Left lobe of liver (tissue), 2 donors: Measurements from ENCODE around the gene FAM131A. TPM values are rescaled to one million over a fixed set of nuclear protein-coding genes. Genes with fewer than 3 reads are reported as not detected.

Experiments used
- ATAC-seq: fragments of 200-7000 bp; cut with Tn5 transposase; one replicate; pipeline ENCODE4 v1.9.1; 2020; ENCODE audit warnings: mild to moderate bottlenecking, moderate library complexity
- DNase-seq: peaks from one replicate; pipeline ENCODE4 v3.0.0-alpha.2; 2020; ENCODE audit warnings: low spot score
- total RNA-seq: library from RNA; stranded (reverse); gene quantifications from one replicate; pipeline ENCODE4 v1.2.1, GENCODE V29; 2021
- donor health status: DM: no; HTN: no; CAD: no; lungs with moderate emphysema.
- donor health status: DM: no; HTN: yes; CAD: no.

FAM131A gene
- total RNA-seq, 1 donor from 2014 or later = 2.5 TPM

DNA sequence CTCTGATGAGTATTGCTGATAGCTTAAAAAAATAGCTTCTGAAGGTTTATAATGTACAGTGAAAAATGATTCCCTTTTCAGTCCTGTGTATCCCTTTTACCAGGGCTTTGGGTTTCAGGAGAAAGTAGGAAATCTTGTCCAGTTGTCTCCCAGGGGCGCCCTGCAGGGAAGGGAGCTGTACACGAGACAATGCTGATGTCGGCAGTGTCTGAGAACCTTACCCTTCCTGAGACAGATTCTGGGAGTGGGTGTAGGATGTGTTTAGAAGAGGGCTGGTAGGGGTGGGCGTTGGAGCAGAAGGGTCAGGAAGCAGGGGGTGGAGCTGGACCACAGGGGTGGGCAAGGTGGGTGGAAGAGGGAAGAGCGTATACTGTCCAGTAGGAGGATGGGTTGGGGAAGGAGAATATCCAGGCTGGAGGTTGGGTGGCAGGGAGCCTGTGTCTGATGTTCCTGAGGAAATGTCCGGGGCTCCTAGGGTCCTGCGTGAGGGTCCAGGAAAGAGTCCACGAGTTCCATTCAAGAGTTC is 35.0 kb downstream of the FAM131A start:
- ATAC-seq (no peak), DNase-seq (no peak)

DNA sequence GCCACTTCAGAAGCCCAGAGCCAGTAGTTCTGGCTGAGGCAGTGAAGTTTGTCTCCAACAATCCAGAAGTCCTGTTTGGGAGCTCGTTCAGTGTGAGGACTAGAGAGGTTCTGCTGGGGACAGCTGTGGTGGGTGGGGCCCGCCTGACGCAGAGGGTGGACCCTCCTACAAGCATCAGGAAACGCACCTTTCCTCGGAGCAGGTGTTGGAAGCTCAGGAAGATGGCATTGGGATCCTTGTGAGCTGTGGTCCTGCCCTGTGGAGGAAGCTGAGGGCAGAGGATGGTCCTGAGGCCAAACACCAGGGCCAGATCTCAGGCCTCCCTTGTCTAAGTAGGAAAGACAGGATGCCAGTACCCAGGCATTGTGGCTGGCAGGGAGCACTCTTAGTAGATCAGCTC is 35.5 kb downstream of the FAM131A start:
- DNase-seq (no peak), ATAC-seq (no peak)

DNA sequence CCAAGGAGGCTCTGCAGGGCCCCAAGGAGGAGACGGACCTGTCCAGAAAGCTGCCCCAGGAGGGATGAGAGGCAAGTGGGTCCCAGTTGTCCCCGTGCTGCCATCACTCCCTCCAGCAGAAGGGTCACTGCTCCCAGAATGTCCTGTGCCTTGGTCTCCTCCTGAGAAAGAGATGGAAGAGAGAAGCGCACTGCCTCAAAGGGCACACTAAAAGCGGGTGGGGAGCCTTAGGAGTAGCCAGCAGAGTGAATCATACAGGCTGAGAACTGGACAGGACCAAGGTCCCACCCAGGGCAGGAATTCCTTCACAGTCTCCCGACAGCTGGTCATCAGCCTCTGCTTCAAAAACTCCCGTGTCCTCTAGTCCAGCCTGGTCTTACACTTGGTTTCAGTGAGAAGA is 36.0 kb downstream of the FAM131A start:
- no peak for DNase-seq
- no peak for ATAC-seq

DNA sequence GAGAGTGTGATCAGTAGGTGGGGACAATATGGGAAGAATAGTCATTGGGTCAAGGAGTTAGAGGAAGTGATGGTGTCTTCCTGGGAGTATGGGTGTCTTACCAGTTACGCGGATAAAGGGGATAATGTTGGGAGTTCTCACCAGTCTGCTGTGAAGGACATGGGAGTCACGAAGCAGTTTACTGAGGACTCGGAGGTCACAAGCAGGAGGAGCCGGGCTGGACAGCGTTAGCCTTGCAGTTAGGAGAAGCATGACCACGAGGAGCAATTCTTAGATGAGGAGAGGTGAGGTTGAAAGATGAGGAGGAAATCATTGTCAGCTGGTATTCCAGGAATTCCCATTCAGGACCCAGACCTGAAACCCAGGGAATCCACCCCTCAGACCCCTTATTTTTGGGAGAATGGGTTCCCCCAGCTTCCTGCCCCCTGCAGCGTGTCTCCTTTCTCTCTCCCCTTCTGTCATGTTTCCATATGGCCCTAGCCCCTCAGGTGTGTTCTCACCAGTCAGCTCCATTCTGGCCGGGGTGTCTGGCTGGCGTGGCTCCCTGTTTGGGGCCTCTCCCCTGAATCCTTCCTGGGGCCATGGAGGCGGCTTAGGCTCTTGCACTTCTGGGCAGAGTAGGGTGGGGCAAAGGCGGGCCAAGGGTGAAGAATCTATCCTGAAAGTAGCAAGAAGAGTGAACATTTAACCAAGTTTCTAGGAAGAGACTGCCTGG is 38.5 kb downstream of the FAM131A start:
- ATAC-seq = no peak
- no peak for DNase-seq

DNA sequence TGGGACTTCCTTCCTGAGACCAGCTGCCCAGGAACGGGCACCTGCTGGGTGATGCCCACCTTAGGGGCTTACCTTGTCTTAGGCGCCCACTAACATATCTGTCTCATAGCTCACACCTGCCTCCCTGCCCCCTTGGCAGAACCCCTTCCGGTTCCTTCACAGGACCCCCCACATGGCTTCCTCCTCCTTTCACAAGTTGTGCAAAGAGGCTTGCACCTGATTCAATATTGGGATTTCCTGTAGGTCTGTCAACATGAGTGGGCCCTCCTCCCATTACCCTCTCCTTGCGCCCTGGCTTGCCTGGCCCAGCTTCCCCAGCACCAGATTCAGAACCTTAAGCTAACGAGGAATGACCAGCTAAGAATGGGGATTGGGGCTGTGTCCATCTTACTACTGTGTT is 40.0 kb downstream of the FAM131A start:
- no peak for ATAC-seq
- DNase-seq = no peak

DNA sequence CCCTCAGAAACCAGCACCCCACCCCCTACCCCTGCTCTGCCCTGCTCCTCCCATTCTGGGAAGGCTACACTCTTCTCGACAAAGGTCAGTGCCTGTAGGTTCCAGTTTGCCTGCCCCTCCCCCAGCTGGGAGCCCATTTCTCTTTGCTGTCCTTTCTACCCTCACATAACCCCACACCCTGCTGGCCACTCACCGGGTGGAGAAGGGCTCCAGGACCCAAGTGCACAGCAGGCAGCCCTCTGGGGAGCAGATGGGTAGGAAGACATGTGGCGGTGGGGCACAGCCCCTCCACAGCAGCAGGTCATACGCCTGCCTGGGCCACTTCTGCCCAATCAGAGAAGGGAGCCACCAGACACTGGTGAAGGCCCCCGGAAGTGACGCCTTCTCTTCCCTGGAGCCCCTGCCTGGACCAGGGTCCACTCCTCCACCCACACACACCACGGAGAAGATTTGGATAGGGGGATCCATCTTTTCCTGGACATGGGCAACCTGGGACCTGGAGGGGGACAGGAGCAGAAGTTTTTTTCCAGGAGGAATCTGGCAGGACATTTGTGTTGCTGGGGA is 40.6 kb downstream of the FAM131A start, which contains the start of gene THPO:
TSS of gene THPO (minus strand) at position 326 of the 564 bp plus-strand sequence. CDS start 1,948 bp downstream, outside the sequence.
- ATAC-seq = peak; percentile 84
- peak; percentile 93 for DNase-seq

DNA sequence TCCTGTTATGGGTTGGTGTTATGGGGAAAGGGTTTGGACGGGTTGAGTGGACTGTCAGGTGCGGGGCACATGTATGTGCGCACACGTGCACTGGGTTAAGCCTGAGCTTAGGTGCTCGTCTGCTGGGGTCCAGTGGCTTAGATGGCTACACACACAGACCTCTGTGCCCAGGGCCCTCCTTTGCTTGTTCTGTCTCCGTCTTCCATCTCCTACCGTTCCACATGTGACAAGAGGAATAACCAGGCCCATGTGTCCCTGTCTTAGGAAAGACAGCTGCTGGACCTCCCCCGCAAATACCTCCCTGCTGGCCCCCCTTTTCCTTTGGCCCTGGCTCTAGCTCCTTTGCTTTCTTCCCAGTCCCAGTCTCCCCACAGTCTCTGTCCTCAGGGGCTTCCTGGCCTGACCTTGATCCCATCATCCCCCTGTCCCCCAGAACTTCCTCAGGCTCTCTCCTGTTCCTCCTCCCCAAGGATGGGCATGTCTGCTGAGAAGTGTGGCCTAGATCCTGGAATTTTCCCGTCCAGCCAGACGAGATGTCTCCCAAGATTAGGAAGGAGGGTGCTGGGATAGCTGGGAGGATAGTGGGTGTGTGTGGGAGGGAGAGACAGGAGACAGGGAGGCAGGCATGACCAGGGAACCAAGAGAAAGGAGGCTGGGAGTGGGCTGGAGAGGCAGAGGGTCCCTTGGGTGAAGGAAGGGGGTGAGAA is 41.4 kb downstream of the FAM131A start:
- DNase-seq = no peak
- ATAC-seq = no peak

DNA sequence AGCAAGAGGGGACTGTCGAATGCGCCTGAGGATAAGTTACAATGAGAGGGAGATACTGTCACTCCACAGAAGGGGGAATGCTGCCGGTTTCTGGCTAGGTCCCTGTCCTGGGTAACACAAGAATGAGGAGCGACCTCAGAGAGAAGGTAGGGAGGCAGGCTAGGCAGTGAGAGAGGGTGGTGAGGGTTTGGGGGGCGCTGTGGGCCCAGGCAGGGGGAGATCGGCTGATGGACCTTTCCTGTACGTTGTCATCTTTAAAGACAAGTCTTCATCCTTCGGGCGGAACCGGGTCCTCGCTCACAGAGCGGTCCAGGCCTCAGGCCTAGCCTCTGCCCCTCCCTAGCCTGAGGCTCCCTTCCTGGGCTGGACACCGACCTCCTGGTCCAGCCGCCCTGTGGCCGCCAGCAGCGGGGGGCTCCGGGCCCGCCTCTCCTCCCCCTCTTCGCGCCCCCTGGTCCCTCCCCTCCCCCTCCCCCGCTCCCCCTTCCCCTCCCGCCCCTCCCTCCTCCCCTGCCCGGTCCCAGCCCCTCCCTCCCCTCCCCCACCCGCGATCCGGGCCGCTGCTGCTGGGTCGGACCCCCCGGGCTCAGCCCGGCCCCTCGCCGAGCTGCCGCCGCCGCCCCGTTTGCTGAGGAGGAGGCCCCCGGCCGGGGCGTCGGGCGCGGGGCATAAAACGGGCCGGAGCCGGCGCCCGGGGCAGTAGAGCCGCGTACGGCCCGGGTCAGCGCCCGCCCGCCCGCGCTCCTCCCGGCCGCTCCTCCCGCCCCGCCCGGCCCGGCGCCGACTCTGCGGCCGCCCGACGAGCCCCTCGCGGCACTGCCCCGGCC is 42.2 kb downstream of the FAM131A start, which contains the start of gene CHRD:
TSS of gene CHRD (plus strand) at position 697 of the 827 bp plus-strand sequence. CDS start 265 bp downstream, outside the sequence.
- ATAC-seq (peak; percentile 23), DNase-seq (peak; percentile 53)

DNA sequence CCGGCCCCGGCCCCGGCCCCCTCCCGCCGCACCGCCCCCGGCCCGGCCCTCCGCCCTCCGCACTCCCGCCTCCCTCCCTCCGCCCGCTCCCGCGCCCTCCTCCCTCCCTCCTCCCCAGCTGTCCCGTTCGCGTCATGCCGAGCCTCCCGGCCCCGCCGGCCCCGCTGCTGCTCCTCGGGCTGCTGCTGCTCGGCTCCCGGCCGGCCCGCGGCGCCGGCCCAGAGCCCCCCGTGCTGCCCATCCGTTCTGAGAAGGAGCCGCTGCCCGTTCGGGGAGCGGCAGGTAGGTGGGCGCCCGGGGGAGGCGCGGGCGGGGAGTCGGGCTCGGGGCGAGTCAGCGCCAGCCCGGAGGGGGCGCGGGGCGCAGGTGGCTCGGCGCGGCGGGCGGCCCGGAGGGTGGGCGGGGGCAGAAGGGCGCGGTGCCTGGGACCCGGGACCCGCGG is 42.8 kb downstream of the FAM131A start:
- peak; percentile 52 for ATAC-seq

DNA sequence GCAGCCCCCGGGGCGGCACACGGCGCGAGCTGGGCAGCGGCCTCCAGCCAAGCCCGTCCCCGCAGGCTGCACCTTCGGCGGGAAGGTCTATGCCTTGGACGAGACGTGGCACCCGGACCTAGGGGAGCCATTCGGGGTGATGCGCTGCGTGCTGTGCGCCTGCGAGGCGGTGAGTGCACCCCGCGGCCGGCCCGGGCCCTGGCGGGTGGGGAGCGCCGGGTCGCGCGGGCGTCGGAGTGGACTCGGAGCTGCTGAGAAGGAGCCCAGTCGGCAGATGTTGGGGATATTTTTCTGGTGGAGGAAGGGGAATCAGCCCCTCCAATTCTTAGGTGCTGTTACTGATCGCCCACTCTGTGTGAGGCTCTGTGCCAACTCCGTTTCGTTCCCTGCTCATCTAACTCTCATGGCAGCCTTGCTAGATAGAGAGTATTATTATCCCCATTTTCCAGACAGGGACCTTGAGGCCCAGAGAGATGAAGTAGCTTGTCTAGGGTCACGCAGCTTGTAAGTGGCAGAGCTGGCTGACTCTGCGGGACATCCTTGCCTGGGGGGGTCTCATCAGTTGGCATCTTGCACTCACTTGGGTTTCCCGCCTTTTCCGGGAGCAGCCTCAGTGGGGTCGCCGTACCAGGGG is 43.3 kb downstream of the FAM131A start:
- ATAC-seq (no peak), DNase-seq (no peak)

More for the DNA sequence above, 42.8 kb downstream of the FAM131A start:
- DNase-seq = peak; percentile 76

DNA sequence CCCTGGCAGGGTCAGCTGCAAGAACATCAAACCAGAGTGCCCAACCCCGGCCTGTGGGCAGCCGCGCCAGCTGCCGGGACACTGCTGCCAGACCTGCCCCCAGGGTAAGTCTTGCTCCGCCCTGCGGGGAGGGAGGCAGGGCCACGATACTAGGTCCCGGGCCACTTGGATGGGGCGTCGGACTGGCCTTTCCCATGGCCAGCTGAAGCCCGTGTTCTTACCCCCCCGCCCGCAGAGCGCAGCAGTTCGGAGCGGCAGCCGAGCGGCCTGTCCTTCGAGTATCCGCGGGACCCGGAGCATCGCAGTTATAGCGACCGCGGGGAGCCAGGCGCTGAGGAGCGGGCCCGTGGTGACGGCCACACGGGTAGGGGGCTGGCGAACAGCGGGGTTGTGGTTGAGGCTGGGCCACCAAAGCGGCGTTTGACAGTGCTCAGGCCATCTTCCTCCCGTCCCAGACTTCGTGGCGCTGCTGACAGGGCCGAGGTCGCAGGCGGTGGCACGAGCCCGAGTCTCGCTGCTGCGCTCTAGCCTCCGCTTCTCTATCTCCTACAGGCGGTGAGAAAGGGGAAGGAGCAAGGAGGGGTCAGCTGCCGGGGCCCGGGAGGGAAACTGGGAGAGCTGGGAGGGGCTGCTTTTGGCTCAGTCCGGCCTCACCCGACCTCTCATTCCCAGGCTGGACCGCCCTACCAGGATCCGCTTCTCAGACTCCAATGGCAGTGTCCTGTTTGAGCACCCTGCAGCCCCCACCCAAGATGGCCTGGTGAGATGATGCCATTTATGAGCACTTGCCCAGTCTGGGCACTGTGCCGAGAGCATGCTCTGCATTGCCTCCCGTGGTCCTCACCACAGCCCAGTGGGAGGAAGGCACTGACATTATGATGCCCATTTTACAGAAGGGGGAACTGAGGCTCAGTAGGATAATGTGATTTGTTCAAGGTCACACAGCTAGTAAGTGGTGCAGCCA is 44.1 kb downstream of the FAM131A start:
- ATAC-seq = no peak
- no peak for DNase-seq

DNA sequence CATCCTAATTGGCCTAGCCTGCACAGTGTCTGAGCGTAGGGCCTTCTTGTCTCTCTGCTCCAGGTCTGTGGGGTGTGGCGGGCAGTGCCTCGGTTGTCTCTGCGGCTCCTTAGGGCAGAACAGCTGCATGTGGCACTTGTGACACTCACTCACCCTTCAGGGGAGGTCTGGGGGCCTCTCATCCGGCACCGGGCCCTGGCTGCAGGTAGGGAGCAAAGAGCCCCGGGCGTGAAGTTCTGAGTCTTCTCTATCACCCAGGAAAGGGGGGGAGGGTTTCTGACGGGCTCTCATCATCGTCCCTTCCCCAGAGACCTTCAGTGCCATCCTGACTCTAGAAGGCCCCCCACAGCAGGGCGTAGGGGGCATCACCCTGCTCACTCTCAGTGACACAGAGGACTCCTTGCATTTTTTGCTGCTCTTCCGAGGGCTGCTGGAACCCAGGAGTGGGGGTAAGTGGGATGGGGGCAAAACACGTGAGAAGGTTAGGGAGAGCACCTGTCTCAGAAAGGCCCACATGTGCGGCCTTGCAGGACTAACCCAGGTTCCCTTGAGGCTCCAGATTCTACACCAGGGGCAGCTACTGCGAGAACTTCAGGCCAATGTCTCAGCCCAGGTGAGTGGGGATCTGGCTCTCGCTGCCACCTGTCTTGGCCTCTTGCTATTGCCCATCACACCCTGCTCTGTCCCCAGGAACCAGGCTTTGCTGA is 45.1 kb downstream of the FAM131A start:
- ATAC-seq = no peak
- DNase-seq = no peak

DNA sequence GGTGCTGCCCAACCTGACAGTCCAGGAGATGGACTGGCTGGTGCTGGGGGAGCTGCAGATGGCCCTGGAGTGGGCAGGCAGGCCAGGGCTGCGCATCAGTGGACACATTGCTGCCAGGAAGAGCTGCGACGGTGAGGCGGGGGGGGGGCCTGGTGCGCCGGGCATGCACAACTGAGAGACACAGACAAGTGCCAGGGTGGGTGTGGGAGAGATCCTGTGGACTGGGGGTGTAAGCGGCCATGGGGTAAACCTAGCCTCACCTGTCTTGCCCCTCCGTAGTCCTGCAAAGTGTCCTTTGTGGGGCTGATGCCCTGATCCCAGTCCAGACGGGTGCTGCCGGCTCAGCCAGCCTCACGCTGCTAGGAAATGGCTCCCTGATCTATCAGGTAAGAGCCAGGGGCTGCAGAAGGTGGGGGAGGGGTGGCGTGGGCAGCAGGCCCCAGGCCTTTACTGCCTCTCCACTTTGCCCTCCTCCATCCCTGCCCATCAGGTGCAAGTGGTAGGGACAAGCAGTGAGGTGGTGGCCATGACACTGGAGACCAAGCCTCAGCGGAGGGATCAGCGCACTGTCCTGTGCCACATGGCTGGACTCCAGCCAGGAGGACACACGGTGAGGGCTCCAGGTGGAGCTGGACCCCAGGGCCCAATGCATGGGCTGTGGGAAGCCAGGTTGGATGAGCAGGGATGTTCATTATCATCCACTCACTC is 45.8 kb downstream of the FAM131A start:
- DNase-seq = no peak

DNA sequence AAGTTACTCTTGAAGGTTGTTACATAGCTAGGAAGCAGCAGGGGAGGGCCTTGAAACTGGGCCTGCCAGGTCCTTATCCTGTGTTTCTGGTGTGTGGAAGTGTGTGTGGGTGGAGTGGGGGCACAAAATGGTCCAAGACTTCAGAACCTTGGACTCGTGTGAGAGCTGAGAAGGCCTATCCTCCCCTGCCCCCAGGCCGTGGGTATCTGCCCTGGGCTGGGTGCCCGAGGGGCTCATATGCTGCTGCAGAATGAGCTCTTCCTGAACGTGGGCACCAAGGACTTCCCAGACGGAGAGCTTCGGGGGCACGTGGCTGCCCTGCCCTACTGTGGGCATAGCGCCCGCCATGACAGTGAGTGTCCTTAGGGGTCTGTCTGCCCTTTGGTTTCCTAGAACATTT is 46.9 kb downstream of the FAM131A start:
- ATAC-seq (no peak), DNase-seq (no peak)

More for the DNA sequence above, 45.8 kb downstream of the FAM131A start:
- ATAC-seq = no peak

DNA sequence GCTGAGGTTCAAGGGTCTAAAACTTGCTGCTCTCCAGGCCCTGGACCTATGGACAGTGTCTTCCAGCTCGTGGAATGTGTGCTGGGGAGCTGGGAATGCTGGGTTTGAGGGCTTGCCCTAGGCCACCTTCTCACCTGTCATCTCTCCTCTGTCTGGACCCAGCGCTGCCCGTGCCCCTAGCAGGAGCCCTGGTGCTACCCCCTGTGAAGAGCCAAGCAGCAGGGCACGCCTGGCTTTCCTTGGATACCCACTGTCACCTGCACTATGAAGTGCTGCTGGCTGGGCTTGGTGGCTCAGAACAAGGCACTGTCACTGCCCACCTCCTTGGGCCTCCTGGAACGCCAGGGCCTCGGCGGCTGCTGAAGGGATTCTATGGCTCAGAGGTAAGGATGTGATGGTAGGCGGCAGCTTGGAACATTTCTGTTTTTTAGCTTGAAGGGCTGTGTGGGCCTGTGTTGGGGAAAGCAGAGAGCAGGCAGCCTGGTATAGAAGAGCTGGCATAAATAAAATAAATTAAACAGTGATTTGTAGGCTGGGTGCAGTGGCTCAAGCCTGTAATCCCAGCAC is 47.5 kb downstream of the FAM131A start:
- no peak for ATAC-seq
- DNase-seq = no peak

DNA sequence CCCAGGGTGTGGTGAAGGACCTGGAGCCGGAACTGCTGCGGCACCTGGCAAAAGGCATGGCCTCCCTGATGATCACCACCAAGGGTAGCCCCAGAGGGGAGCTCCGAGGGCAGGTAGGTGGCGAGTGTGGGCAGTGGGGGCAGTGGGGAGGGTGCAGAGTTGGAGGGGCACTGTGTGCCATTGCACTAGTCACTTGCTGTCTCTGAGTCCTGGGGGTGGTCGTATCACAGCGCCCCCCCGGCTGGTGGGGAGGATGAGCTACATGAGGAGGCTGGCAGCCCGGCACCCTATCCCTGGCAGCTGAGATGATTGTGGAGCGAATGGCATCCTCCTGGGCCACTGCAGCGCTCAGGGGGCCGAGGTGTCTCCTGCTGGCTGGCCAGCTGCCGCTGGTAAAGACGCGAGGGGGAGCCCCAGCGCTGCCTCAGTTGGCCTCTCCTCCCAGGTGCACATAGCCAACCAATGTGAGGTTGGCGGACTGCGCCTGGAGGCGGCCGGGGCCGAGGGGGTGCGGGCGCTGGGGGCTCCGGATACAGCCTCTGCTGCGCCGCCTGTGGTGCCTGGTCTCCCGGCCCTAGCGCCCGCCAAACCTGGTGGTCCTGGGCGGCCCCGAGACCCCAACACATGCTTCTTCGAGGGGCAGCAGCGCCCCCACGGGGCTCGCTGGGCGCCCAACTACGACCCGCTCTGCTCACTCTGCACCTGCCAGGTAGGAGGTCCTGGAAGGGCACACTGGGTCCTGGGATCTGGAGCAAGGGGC is 48.8 kb downstream of the FAM131A start:
- ATAC-seq (no peak), DNase-seq (no peak)
